Spinal cord (tissue), 10 donors: Measurements from ENCODE around the gene UBE2R2. TPM values are rescaled to one million over a fixed set of nuclear protein-coding genes. Genes with fewer than 3 reads are reported as not detected.
"Not testable (repeated sequence)": the region's sequence is repeated elsewhere in the genome, so short reads cannot be mapped to it uniquely, and the experiment has no call there.

ENCODE experiments used
- DNase-seq, 6 donors: peaks; one replicate each; pipeline versions ENCODE4 v3.0.0 to v3.0.0-alpha.2; 2013 to 2015; ENCODE audit warnings: low spot score in 6 of 6, low read depth in 4 of 6
- H3K27ac ChIP-seq: one replicate; pipeline ENCODE4 v1.5.1; 2013; ENCODE audit warnings: low read depth, low read length, control low read depth
- H3K27me3 ChIP-seq: one replicate; pipeline ENCODE4 v1.6.1; 2013; ENCODE audit warnings: low read length; ENCODE audit not compliant: control insufficient read depth, insufficient read depth
- H3K36me3 ChIP-seq: one replicate; pipeline ENCODE4 v1.6.1; 2013; ENCODE audit warnings: low read length; ENCODE audit not compliant: control insufficient read depth, insufficient read depth
- H3K4me1 ChIP-seq: one replicate; pipeline ENCODE4 v1.6.1; 2013; ENCODE audit warnings: low read length; ENCODE audit not compliant: control insufficient read depth, insufficient read depth
- H3K4me3 ChIP-seq: one replicate; pipeline ENCODE4 v1.5.1; 2013; ENCODE audit warnings: low read depth, low read length, control low read depth
- H3K9me3 ChIP-seq: one replicate; pipeline ENCODE4 v1.6.1; 2013; ENCODE audit warnings: low read length; ENCODE audit not compliant: control insufficient read depth, insufficient read depth
- WGBS: methylation state at CpG from one replicate; pipeline ENCODE4 v1.1.5; 2013; ENCODE audit warnings: missing lambda C conversion rate; ENCODE audit not compliant: insufficient coverage; 5-methylcytosine and 5-hydroxymethylcytosine counted together
- polyA plus RNA-seq, 2 donors: library from polyadenylated mRNA; unstranded; fragments of 120-200 nt; gene quantifications; one replicate each; pipeline ENCODE4 v1.2.1, GENCODE V29; 2013; ENCODE audit not compliant: insufficient read length in 2 of 2
- total RNA-seq, 2 donors: library from RNA; depleted of rRNA in 1 of 2; stranded (reverse); fragments of 120-200 nt in 1 of 2; fragments of >200 nt in 1 of 2; gene quantifications; one replicate each; pipeline versions ENCODE4 v1.2.3 to v1.2.4, GENCODE V29; 2013 to 2014
- donor health status: healthy.

Gene UBE2R2
- total and polyA plus RNA-seq, 4 donors, result 24.2 to 68.4 (median 43.4) TPM

DNA sequence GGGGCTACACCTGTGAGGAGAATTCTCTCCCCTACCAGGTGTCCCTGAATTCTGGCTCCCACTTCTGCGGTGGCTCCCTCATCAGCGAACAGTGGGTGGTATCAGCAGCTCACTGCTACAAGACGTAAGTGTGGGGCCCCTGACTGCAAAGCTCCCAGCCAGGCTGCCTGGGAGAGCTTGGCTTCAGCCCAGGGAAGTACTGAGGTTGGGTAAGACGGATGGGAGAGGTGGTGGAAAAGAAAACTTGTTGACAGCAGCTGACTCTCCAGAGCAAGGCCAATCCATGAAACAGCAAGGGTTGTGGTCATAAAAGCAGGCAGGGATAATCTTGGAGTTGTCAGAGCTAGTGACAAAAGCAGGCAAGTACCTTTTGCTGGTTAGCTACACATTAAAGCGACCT is 20.3 kb upstream of the UBE2R2 start:
- WGBS, result 79% methylated on average over 5 of the region's 5 CpGs
- H3K9me3 ChIP-seq, H3K27ac ChIP-seq, H3K4me3 ChIP-seq, DNase-seq, H3K27me3 ChIP-seq, H3K4me1 ChIP-seq, H3K36me3 ChIP-seq: not testable (repeated sequence)

DNA sequence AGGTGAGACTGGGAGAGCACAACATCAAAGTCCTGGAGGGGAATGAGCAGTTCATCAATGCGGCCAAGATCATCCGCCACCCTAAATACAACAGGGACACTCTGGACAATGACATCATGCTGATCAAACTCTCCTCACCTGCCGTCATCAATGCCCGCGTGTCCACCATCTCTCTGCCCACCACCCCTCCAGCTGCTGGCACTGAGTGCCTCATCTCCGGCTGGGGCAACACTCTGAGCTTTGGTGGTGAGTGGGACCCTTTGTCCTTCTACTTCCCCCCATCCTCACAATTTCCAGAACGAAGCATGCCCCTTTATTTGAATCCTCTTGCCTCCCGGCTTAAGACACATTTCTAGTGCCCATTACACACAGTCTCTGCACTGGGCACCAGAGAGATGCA is 19.1 kb upstream of the UBE2R2 start:
- no peaks in the 10 kb centered on the region for H3K36me3 ChIP-seq
- no peaks in the 10 kb centered on the region for H3K4me1 ChIP-seq
- no peak overlapping the region for H3K27ac ChIP-seq
- no peak for DNase-seq
- 94% methylated on average over 8 of the region's 8 CpGs for WGBS
- no peaks in the 10 kb centered on the region for H3K9me3 ChIP-seq
- H3K27me3 ChIP-seq, result no peaks in the 10 kb centered on the region
- no peak overlapping the region for H3K4me3 ChIP-seq

DNA sequence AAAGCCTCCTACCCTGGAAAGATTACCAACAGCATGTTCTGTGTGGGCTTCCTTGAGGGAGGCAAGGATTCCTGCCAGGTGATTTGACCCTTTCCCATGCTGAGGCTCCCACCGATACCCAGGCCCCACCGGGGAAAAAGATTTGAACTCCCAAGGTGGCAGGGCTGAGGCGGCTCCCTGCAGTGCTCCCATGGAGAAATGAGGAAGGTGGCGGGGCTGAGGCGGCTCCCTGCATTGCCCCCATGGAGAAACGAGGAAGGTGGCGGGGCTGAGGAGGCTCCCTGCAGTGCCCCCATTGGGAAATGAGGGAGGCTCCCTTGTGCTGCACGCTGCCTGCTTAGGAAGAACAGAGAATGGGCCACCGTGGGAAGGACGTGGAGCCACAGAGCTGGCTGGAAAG is 18.4 kb upstream of the UBE2R2 start:
- H3K4me1 ChIP-seq, result no peaks in the 10 kb centered on the region
- DNase-seq, result no peak
- no peak overlapping the region for H3K27ac ChIP-seq
- no peaks in the 10 kb centered on the region for H3K27me3 ChIP-seq
- H3K4me3 ChIP-seq, result no peak overlapping the region
- 77% methylated on average over 7 of the region's 10 CpGs for WGBS
- H3K36me3 ChIP-seq, result no peaks in the 10 kb centered on the region
- no peaks in the 10 kb centered on the region for H3K9me3 ChIP-seq

DNA sequence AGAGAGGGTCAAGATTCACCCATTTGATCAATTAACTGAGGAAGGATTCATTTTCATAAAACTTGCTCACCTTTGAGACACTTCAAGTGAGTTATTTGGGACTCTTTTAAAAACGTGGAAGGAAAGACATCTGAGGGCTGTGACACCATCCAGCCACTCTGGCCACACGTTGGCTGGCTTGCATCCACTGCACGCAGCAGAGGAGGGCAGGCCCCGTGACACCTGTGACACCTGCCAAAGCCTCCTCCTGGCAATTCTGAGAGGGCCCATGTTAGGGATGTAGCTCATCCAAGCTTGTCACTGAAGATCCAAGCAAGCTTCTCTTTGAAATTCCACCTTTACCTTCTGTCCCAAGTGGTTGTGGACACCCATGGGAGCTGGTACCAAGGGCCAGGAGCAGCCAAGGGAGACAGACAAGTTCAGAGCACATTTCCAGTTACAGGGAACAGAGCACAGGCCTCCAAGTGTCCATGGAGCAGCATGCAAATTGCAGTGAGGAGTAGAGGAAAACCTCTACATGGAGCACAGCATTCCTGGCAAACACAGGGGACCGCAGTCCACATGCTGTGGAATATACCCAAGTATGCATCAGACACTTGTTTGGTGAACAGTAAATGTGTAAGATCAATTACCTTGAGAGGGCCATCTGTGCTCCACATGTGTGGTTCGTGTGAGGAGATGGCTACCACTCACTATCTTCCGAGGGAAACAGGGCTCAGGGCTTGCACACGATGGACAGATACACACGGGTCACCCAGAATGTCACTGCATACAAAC is 16.8 kb upstream of the UBE2R2 start:
- Histone ChIP-seq H3K27ac (no peak overlapping the region), H3K27me3 (no peaks in the 10 kb centered on the region), H3K4me3 (no peak overlapping the region), H3K9me3 (no peaks in the 10 kb centered on the region), H3K36me3 (no peaks in the 10 kb centered on the region), H3K4me1 (no peaks in the 10 kb centered on the region)
- no peak for DNase-seq
- WGBS, result 82% methylated on average over 6 of the region's 9 CpGs

DNA sequence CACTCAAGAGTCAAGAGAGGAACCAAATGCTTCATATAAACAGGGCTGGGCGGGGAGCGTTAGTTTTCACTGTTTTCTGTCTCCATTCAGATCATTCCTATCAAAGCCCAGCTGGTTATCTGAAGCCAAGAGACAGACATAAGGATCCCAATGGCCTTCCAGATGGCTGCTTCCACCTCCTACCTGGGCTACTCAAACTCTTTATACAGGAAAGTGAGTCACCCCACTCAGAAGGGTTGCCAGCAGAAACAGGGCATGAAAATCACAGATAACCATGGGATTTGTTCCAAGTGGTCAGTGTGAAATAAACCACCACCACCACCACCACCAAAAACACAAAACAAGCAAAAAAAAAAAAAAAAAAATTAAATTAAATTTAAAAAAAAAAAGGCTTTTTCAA is 16.1 kb upstream of the UBE2R2 start:
- 90% methylated on average over 2 of the region's 2 CpGs for whole genome bisulfite sequencing
- DNase-seq, result no peak
- no peaks in the 10 kb centered on the region for H3K36me3 ChIP-seq
- H3K9me3 ChIP-seq, result no peaks in the 10 kb centered on the region
- H3K4me3 ChIP-seq, result no peak overlapping the region
- no peaks in the 10 kb centered on the region for H3K4me1 ChIP-seq
- no peak overlapping the region for H3K27ac ChIP-seq
- H3K27me3 ChIP-seq, result no peaks in the 10 kb centered on the region

DNA sequence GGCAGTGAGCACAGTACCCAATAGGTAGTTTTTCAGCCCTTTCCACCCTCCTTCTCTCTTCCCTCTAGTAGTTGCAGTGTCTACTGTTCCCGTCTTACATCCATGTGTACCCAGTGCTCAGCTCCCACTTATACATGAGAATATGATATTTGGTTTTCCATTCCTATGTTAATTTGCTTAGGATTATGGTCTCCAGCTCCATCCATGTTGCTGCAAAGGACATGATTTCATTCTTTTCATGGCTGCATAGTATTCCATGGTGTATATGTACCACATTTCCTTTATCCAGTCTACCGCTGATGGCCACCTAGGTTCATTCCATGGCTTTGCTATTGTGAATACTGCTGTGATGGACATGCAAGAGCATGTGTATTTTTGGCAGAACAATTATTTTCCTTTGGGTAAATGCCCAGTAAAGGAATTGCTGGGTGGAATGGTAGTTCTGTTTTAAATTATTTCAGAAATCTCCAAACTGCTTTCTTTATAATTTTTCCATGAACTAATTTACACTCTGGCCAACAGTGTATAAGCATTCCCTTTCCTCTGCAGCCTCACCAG is 14.9 kb upstream of the UBE2R2 start:
- H3K27me3 ChIP-seq, H3K36me3 ChIP-seq, H3K9me3 ChIP-seq, DNase-seq, H3K4me1 ChIP-seq, H3K4me3 ChIP-seq, H3K27ac ChIP-seq: not testable (repeated sequence)
- WGBS, result no CpG with 5 or more reads among the region's 2 CpGs

DNA sequence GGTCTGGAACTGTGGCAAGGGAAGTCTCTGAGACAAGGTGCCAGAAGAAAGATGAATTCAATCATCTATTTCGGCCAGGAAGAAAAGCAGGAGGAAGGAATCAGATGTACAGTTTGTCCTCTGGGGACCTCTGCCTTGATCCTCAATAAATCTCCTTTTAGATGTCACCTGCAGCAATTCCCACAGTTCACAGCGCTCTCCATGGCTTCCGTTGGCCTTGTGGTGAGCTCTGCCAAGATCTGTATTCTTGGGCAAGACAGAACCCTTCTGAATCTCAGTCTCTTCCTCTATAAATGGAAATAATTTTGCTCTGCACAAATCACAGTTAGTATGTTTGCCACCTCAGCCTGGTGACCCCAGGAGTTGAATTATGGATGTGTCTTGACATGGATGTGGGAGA is 12.8 kb upstream of the UBE2R2 start:
- not testable (repeated sequence) for H3K36me3 ChIP-seq, H3K9me3 ChIP-seq, H3K4me1 ChIP-seq, H3K4me3 ChIP-seq, H3K27ac ChIP-seq, DNase-seq, H3K27me3 ChIP-seq
- WGBS, result 78% methylated on average over 3 of the region's 3 CpGs

DNA sequence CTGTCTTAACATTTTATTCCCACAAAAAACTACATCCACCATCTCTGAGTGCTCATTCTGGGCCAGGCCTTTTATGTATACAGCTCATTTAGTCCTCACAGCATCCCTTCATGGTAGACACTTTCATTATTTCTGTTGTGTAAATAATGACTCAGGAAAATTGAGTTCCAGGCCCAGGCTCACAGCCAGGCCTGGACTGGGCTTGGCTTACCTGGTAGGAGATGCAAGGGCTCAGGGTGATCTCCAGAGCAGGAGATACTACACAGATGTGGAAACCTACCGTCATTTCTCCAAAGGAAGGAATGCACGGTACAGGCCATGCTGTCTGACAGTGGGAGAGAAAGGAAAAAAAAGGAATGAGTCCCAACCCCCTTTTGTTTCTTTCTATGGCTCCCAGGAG is 9.8 kb upstream of the UBE2R2 start:
- H3K36me3 ChIP-seq, H3K4me3 ChIP-seq, H3K27ac ChIP-seq, H3K4me1 ChIP-seq, H3K9me3 ChIP-seq, H3K27me3 ChIP-seq, DNase-seq: not testable (repeated sequence)
- no CpG with 5 or more reads among the region's 2 CpGs for WGBS

DNA sequence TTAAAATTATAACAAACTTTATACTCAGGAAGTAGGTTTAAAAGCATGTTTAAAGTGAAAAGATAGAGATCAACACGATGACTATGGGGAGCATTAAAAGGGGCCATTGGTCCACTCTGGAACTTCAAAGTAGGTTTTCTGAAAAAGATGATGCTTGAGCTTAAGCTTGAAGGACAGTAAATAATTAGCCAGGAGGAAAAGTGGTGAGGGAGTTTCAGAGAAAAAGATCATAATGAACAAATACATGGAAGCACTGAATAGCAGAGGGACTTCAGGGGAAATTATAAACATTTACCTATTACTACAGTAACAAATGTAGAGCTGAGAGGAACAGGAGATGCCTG is 8.0 kb upstream of the UBE2R2 start:
- not testable (repeated sequence) for H3K9me3 ChIP-seq, H3K4me1 ChIP-seq, DNase-seq, H3K4me3 ChIP-seq, H3K36me3 ChIP-seq, H3K27me3 ChIP-seq, H3K27ac ChIP-seq
- 67% methylated on average over 1 of the region's 1 CpG for WGBS

DNA sequence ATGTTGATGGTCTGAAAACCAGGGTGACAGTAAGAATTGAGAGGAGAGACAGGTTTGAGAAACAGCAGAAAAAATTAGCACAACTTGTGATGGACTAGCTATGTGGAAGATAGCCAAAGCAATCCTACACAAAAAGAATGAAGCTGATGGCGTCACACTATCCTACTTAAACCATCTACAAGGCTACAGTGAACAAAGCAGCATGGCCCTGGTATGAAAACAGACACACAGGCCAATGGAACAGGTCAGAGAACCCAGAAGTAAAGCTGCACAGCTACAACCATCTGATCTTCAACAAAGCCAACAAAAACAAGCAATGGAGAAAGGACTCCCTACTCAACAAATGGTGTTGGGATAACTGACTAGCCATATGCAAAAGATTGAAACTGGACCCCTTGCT is 7.5 kb upstream of the UBE2R2 start:
- H3K4me3 ChIP-seq, result no peak overlapping the region
- no peaks in the 10 kb centered on the region for H3K9me3 ChIP-seq
- H3K27ac ChIP-seq, result no peak overlapping the region
- H3K36me3 ChIP-seq, result no peaks in the 10 kb centered on the region
- H3K4me1 ChIP-seq, result peaks cover 3% of the 10 kb centered on the region
- H3K27me3 ChIP-seq, result no peaks in the 10 kb centered on the region
- DNase-seq, result no peak
- 100% methylated on average over 1 of the region's 1 CpG for WGBS
